K562 (cell line): Measurements from ENCODE around the gene FIBP. TPM values are rescaled to one million over a fixed set of nuclear protein-coding genes. Genes with fewer than 3 reads are reported as not detected.

ENCODE experiments used
- ATF7 ChIP-seq: fragments of 450-650 bp; IDR thresholded peaks from 2 replicates; pipeline ENCODE4 v1.7.1; 2014; ENCODE audit warnings: mild to moderate bottlenecking, moderate library complexity
- POLR2AphosphoS5 ChIP-seq: IDR thresholded peaks from 2 replicates; pipeline ENCODE4 v1.6.1; 2011; ENCODE audit warnings: mild to moderate bottlenecking, low read depth, low read length, moderate library complexity; ENCODE audit not compliant: control insufficient read depth, insufficient read depth
- RAD51 ChIP-seq: fragments of 450-650 bp; IDR thresholded peaks from 2 replicates; pipeline ENCODE4 v1.7.1; 2016; ENCODE audit warnings: low read depth, mild to moderate bottlenecking, borderline replicate concordance
- RB1 ChIP-seq: fragments of 450-650 bp; IDR thresholded peaks from 2 replicates; pipeline ENCODE4 v1.6.1; 2017; ENCODE audit warnings: low read depth, mild to moderate bottlenecking
- REST ChIP-seq, 2 experiments: fragments of 450-650 bp; formaldehyde crosslinking in 1 of 2; IDR thresholded peaks; 2 replicates each; pipeline versions ENCODE4 v1.4.0 to v1.6.1; 2014 to 2020; ENCODE audit warnings: mild to moderate bottlenecking in 2 of 2, borderline replicate concordance in 1 of 2, low read depth in 1 of 2
- RFX5 ChIP-seq: IDR thresholded peaks from 2 replicates; pipeline ENCODE4 v1.6.1; 2011; ENCODE audit warnings: low read depth, mild to moderate bottlenecking, improper control_type of control experiment, low read length
- RHOXF2B ChIP-seq: fragments of 250-450 bp; sonication (Bioruptor Pico); conservative IDR thresholded peaks from 2 replicates; pipeline ENCODE4 v1.5.1; 2021
- STAT6 ChIP-seq: sonication (generic); formaldehyde crosslinking; IDR thresholded peaks from 2 replicates; pipeline ENCODE4 v1.8.1; 2023; ENCODE audit warnings: mild to moderate bottlenecking, missing genetic modification reagents
- USF1 ChIP-seq: sonication (generic); formaldehyde crosslinking; IDR thresholded peaks from 2 replicates; pipeline ENCODE4 v1.9.0; 2022; ENCODE audit warnings: mild to moderate bottlenecking, missing genetic modification reagents
- ZBTB33 ChIP-seq: sonication (generic); formaldehyde crosslinking; IDR thresholded peaks from 2 replicates; pipeline ENCODE4 v1.8.1; 2023; ENCODE audit warnings: mild to moderate bottlenecking, missing genetic modification reagents
- ZFP91 ChIP-seq: sonication (generic); formaldehyde crosslinking; IDR thresholded peaks from 2 replicates; pipeline ENCODE4 v1.8.0; 2022; ENCODE audit warnings: mild to moderate bottlenecking, missing genetic modification reagents
- polyA plus RNA-seq, 8 experiments: library from polyadenylated mRNA; depleted of rRNA in 4 of 8; stranded (reverse) in 5 of 8; unstranded in 3 of 8; fragments of >200 nt; fragmentation: Nextera tagmentation in 2 of 8; fragmentation: Illumina TruSeq in 1 of 8; extraction: Ambion mirVana in 2 of 8; extraction: Trizol in 1 of 8; gene quantifications; 2 replicates each; pipeline versions ENCODE4 v1.2.1 to v1.2.3, GENCODE V29; 2011 to 2014; ENCODE audit warnings: inconsistent platforms in 1 of 8, missing spikeins in 1 of 8
- total RNA-seq, 7 experiments: library from RNA; depleted of rRNA in 6 of 7; stranded (reverse); fragments of >200 nt in 6 of 7; fragmentation: Illumina TruSeq in 2 of 7; extraction: Trizol in 2 of 7; gene quantifications; 2 replicates each; pipeline versions ENCODE4 v1.2.1 to v1.2.3, GENCODE V29; 2011 to 2021; ENCODE audit warnings: low replicate concordance in 1 of 7
- TF ChIP-seq, protein P1 (sequence below): fragments of 250-450 bp; sonication (Bioruptor Pico); IDR thresholded peaks from 2 replicates; pipeline ENCODE4 v1.9.0; 2021; ENCODE audit warnings: mild to moderate bottlenecking

The FIBP gene
- total and polyA plus RNA-seq, 9 of the 15 experiments (the other 6 are each of a cell fraction or from before 2014, with no cell fraction given): 41.2 to 79.2 (median 48.6) TPM

GRCh38 chr11:65932558-65932919 is 44.3 kb upstream of the FIBP start (continued):
- TF ChIP-seq REST (IDR thresholded peaks at IDR 0.05; ENCODE audit: borderline replicate concordance): peak; percentile 36; the same call in 1 of the 2 replicates
- no peak for TF ChIP-seq REST (CRISPR knock-in tag; IDR thresholded peaks at IDR 0.05; ENCODE audit: low read depth)
- TF ChIP-seq ZFP91 (CRISPR knock-in tag): no peak
- no peak for TF ChIP-seq RHOXF2B
- peak; percentile 89 for TF ChIP-seq RAD51
- TF ChIP-seq STAT6: no peak
- TF ChIP-seq ZBTB33 (CRISPR knock-in tag): 0 out of 2 replicates have a peak, but pooled peaks have one; percentile 38
- no peak for TF ChIP-seq RB1
- TF ChIP-seq RFX5: no peak
- TF ChIP-seq ATF7: peak; percentile 36; the same call in 1 of the 2 replicates
- TF ChIP-seq, protein P1, sequence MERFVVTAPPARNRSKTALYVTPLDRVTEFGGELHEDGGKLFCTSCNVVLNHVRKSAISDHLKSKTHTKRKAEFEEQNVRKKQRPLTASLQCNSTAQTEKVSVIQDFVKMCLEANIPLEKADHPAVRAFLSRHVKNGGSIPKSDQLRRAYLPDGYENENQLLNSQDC (CRISPR knock-in tag): no peak
- TF ChIP-seq POLR2AphosphoS5: no peak
- peak; percentile 90 for TF ChIP-seq USF1 (CRISPR knock-in tag)
